ENCODE data around the gene VAV1.

DNA sequence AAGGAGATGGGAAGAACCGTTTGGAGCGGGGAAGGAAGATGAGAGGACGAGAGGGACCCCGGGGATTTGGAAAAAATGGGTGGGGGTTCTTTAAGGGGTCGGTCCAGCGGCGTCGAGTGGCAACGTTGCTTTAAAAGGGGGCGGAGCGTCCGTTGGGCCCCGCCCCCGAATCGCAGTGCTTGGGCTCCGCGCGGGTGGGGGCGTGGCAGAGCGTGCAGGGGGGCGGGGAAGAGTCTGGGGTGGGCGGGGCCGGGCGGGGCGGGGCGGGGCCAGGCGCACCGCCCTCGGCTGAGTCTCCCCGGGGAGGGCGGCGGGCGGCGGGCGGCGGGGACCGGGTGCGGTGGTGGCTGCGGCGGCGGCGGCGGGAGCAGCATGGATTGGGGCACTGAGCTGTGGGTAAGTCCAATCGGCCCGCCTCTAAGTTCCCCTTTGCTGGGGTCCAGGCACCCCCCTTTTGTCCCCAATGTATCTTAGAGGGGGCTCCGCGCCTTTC, 33.1 kb upstream of the VAV1 start, which contains the start of gene TRIP10:
- TF ChIP-seq, protein P1, sequence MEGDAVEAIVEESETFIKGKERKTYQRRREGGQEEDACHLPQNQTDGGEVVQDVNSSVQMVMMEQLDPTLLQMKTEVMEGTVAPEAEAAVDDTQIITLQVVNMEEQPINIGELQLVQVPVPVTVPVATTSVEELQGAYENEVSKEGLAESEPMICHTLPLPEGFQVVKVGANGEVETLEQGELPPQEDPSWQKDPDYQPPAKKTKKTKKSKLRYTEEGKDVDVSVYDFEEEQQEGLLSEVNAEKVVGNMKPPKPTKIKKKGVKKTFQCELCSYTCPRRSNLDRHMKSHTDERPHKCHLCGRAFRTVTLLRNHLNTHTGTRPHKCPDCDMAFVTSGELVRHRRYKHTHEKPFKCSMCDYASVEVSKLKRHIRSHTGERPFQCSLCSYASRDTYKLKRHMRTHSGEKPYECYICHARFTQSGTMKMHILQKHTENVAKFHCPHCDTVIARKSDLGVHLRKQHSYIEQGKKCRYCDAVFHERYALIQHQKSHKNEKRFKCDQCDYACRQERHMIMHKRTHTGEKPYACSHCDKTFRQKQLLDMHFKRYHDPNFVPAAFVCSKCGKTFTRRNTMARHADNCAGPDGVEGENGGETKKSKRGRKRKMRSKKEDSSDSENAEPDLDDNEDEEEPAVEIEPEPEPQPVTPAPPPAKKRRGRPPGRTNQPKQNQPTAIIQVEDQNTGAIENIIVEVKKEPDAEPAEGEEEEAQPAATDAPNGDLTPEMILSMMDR (IDR thresholded peaks at IDR 0.05; ENCODE audit: low read length) = no peak
- TF ChIP-seq EZH2 (IDR thresholded peaks at IDR 0.05; ENCODE audit: borderline replicate concordance, low read length) = no peak
